K562 (cell line): Measurements from ENCODE around the gene ATG13. TPM values are rescaled to one million over a fixed set of nuclear protein-coding genes. Genes with fewer than 3 reads are reported as not detected.

Experiments
- ARID2 ChIP-seq: fragments of 450-650 bp; IDR thresholded peaks from 2 replicates; pipeline ENCODE4 v1.6.1; 2017; ENCODE audit warnings: antibody characterized with exemption, mild to moderate bottlenecking
- DIDO1 ChIP-seq: fragments of 450-650 bp; IDR thresholded peaks from 2 replicates; pipeline ENCODE4 v1.6.1; 2016; ENCODE audit warnings: low read depth, missing biosample characterization, missing genetic modification characterization
- FIP1L1 ChIP-seq: fragments of 200-400 bp; formaldehyde crosslinking; IDR thresholded peaks from 2 replicates; pipeline ENCODE4 v1.6.1; 2018; ENCODE audit warnings: mild to moderate bottlenecking, low read depth, low read length; ENCODE audit not compliant: poor library complexity, severe bottlenecking
- NUFIP1 ChIP-seq: fragments of 450-650 bp; IDR thresholded peaks from 2 replicates; pipeline ENCODE4 v1.6.1; 2018; ENCODE audit not compliant: partially characterized antibody
- PHF20 ChIP-seq: fragments of 450-650 bp; IDR thresholded peaks from 2 replicates; pipeline ENCODE4 v1.6.1; 2018; ENCODE audit not compliant: partially characterized antibody
- POLR2A ChIP-seq: fragments of 450-650 bp; conservative IDR thresholded peaks from 2 replicates; pipeline ENCODE4 v1.6.1; 2016
- PURB ChIP-seq: sonication (generic); formaldehyde crosslinking; IDR thresholded peaks from 2 replicates; pipeline ENCODE4 v1.9.0; 2021; ENCODE audit warnings: low read depth, mild to moderate bottlenecking, missing genetic modification reagents
- RERE ChIP-seq: sonication (generic); formaldehyde crosslinking; IDR thresholded peaks from 2 replicates; pipeline ENCODE4 v1.8.0; 2023; ENCODE audit warnings: missing genetic modification reagents, mild to moderate bottlenecking, borderline replicate concordance
- TARDBP ChIP-seq: fragments of 450-650 bp; IDR thresholded peaks from 2 replicates; pipeline ENCODE4 v1.6.1; 2016
- TGIF2 ChIP-seq: sonication (generic); formaldehyde crosslinking; IDR thresholded peaks from 2 replicates; pipeline ENCODE4 v1.8.1; 2022; ENCODE audit warnings: mild to moderate bottlenecking, missing genetic modification reagents, moderate library complexity
- THRA ChIP-seq: fragments of 450-650 bp; IDR thresholded peaks from 2 replicates; pipeline ENCODE4 v1.6.1; 2017; ENCODE audit warnings: mild to moderate bottlenecking, moderate library complexity
- TRIM25 ChIP-seq: fragments of 450-650 bp; IDR thresholded peaks from 2 replicates; pipeline ENCODE4 v1.7.0; 2016; ENCODE audit warnings: borderline replicate concordance
- U2AF2 ChIP-seq: fragments of 200-400 bp; formaldehyde crosslinking; optimal IDR thresholded peaks from 2 replicates; pipeline ENCODE3; 2017; ENCODE audit warnings: low read depth, mild to moderate bottlenecking, low read length
- WHSC1 ChIP-seq: IDR thresholded peaks from one replicate; pipeline ENCODE4 v1.6.1; 2012; ENCODE audit warnings: low read length, control low read depth, inconsistent platforms
- ZNF184 ChIP-seq: sonication (generic); formaldehyde crosslinking; IDR thresholded peaks from 2 replicates; pipeline ENCODE4 v1.5.0; 2020; ENCODE audit warnings: missing genetic modification reagents
- polyA plus RNA-seq, 8 experiments: library from polyadenylated mRNA; depleted of rRNA in 4 of 8; stranded (reverse) in 5 of 8; unstranded in 3 of 8; fragments of >200 nt; fragmentation: Nextera tagmentation in 2 of 8; fragmentation: Illumina TruSeq in 1 of 8; extraction: Ambion mirVana in 2 of 8; extraction: Trizol in 1 of 8; gene quantifications; 2 replicates each; pipeline versions ENCODE4 v1.2.1 to v1.2.3, GENCODE V29; 2011 to 2014; ENCODE audit warnings: inconsistent platforms in 1 of 8, missing spikeins in 1 of 8
- total RNA-seq, 7 experiments: library from RNA; depleted of rRNA in 6 of 7; stranded (reverse); fragments of >200 nt in 6 of 7; fragmentation: Illumina TruSeq in 2 of 7; extraction: Trizol in 2 of 7; gene quantifications; 2 replicates each; pipeline versions ENCODE4 v1.2.1 to v1.2.3, GENCODE V29; 2011 to 2021; ENCODE audit warnings: low replicate concordance in 1 of 7

ATG13 gene
- total and polyA plus RNA-seq, 9 of the 15 experiments (the other 6 are each of a cell fraction or from before 2014, with no cell fraction given) = 13.1 to 61.5 (median 36.5) TPM

GRCh38 chr11:46617134-46617971 is at the start of gene ATG13, which contains the start of gene HARBI1 (continued):
- TF ChIP-seq TRIM25 (no peak), POLR2A (peak; percentile 71), WHSC1 (no peak), ZNF184 (CRISPR knock-in tag) (no peak), RERE (CRISPR knock-in tag) (no peak), TARDBP (no peak), DIDO1 (tag) (peak; percentile 76; the same call in 1 of the 2 replicates), ARID2 (no peak), PHF20 (peak; percentile 53), TGIF2 (no peak), U2AF2 (no peak), NUFIP1 (no peak), FIP1L1 (peak; percentile 54), THRA (no peak), PURB (CRISPR knock-in tag) (no peak)
